CD8-positive, alpha-beta memory T cell (primary cell): ENCODE data around the gene DHRS4L2. TPM values are rescaled to one million over a fixed set of nuclear protein-coding genes. Genes with fewer than 3 reads are reported as not detected.
A peak's percentile ranks its signal among the peaks of the same experiment; 100 is the strongest.
"Not testable (repeated sequence)": the region's sequence is repeated elsewhere in the genome, so short reads cannot be mapped to it uniquely, and the experiment has no call there.

Experiments
- CTCF ChIA-PET: fragments of 350-600 bp; sonication (Branson Sonifier 250); formaldehyde crosslinking; loops from one replicate; lab custom pipeline; 2021; ENCODE audit warnings: antibody characterized with exemption; lab: Charles Lee
- POLR2A ChIA-PET: fragments of 350-600 bp; sonication (Branson Sonifier 250); formaldehyde crosslinking; loops from one replicate; lab custom pipeline; 2021; ENCODE audit warnings: antibody characterized with exemption; lab: Charles Lee
- DNase-seq, 5 donors: peaks; one replicate each; pipeline versions ENCODE4 v3.0.0 to v3.0.0-alpha.2; 2020 to 2022; ENCODE audit warnings: mixed read lengths in 1 of 5
- H3K27ac ChIP-seq: one replicate; pipeline ENCODE4 v1.7.0; 2013; ENCODE audit warnings: low read depth, mild to moderate bottlenecking, low read length, moderate library complexity
- H3K27me3 ChIP-seq: 2 replicates; pipeline ENCODE4 v1.7.0; 2013; ENCODE audit warnings: low read length, mild to moderate bottlenecking; ENCODE audit not compliant: insufficient read depth, poor library complexity, severe bottlenecking
- H3K36me3 ChIP-seq: 2 replicates; pipeline ENCODE4 v1.7.0; 2013; ENCODE audit warnings: mild to moderate bottlenecking, low read length, moderate library complexity; ENCODE audit not compliant: insufficient read depth
- H3K4me1 ChIP-seq: 2 replicates; pipeline ENCODE4 v1.7.0; 2013; ENCODE audit warnings: mild to moderate bottlenecking, low read length, moderate library complexity; ENCODE audit not compliant: insufficient read depth
- H3K4me3 ChIP-seq: 2 replicates; pipeline ENCODE4 v1.7.0; 2013; ENCODE audit warnings: mild to moderate bottlenecking, low read length
- H3K9me3 ChIP-seq: 2 replicates; pipeline ENCODE4 v1.7.0; 2013; ENCODE audit warnings: mild to moderate bottlenecking, low read length
- H3K27ac Mint-ChIP-seq, 8 donors: one replicate each; pipeline ENCODE4 v1.8.0; 2020 to 2021; ENCODE audit warnings: mixed read lengths in 8 of 8, mild to moderate bottlenecking in 6 of 8, inconsistent platforms in 3 of 8, moderate library complexity in 3 of 8
- H3K27me3 Mint-ChIP-seq, 2 donors: one replicate each; pipeline ENCODE4 v1.8.0; 2020 to 2021; ENCODE audit warnings: mixed read lengths in 2 of 2, mild to moderate bottlenecking in 1 of 2, moderate library complexity in 1 of 2
- H3K36me3 Mint-ChIP-seq, 3 donors: one replicate each; pipeline ENCODE4 v1.8.0; 2020 to 2021; ENCODE audit warnings: mixed read lengths in 3 of 3, inconsistent platforms in 1 of 3, mild to moderate bottlenecking in 1 of 3
- H3K4me1 Mint-ChIP-seq, 3 donors: one replicate each; pipeline ENCODE4 v1.8.0; 2020 to 2021; ENCODE audit warnings: mixed read lengths in 3 of 3, inconsistent platforms in 1 of 3, mild to moderate bottlenecking in 1 of 3
- H3K4me3 Mint-ChIP-seq, 7 donors: one replicate each; pipeline ENCODE4 v1.8.0; 2020 to 2021; ENCODE audit warnings: mixed read lengths in 7 of 7, mild to moderate bottlenecking in 6 of 7, moderate library complexity in 4 of 7, inconsistent platforms in 2 of 7
- H3K9me3 Mint-ChIP-seq, 5 donors: one replicate each; pipeline ENCODE4 v1.8.0; 2020 to 2022; ENCODE audit warnings: mixed read lengths in 5 of 5, mild to moderate bottlenecking in 3 of 5, moderate library complexity in 2 of 5, inconsistent platforms in 1 of 5
- polyA plus RNA-seq: library from polyadenylated mRNA; unstranded; fragments of 300-500 nt; fragmentation: Illumina TruSeq; gene quantifications from one replicate; pipeline ENCODE4 v1.2.3, GENCODE V29; 2021
- total RNA-seq, 2 experiments: library from RNA; stranded (reverse); gene quantifications; one replicate each; pipeline ENCODE4 v1.2.3, GENCODE V29; 2021

The DHRS4L2 gene
- total and polyA plus RNA-seq, 3 experiments from 2014 or later: 18.4 to 23.4 (median 21.1) TPM

- CTCF ChIA-PET: interaction anchor here (0.7 kb wide), 1 partner anchor 70 kb away, joined by 3 read pairs; no protein-coding TSS in a partner anchor
- POLR2A ChIA-PET, DNase-seq: not testable (repeated sequence)
These were observed 24.1 kb downstream of the DHRS4L2 start for GRCh38 chr14:24012726-24013273.

DNA sequence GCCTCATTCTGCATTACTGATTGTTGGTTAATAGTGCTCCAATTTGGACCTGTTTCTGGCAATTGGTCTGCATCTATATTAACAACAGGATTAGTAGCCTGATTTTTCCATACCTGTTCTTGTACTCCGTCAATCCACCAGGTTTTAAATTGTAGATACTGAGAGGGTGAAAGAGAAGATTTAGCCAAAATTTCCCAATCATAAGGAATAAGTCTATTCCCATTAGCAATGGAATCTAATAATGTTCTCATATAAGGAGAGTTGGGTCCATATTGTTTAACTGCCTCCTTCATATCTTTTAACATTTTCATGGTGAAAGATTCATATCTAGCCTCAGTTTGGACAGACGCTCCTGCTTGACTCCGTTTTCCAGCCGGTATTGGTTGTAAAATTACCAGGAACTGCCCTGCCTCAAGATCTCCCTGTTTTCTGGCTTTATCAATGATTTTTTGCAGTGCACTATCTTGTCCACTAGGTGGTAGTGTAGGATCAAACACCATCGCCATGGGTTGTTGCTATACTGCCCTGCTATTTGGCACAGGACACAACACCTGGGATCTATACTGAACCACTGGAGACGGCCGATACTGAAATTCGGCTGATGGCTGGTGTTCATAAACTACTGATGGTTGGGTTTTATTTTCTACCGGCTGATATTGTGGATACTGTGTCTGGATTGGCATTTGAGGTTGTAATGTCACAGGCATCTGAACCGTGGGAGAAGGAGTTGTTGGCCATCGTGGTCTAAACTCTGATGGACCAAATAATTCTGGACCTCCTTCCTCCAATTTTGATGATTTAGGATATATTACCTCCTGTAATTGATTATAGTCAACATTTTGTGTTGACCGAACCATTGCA lies 25.2 kb downstream of the DHRS4L2 start:
- H3K36me3 Mint-ChIP-seq: peaks cover 0 to 1% (median 0%) of the 10 kb centered on the region in 3 donors
- Histone ChIP-seq H3K4me3 (no peak overlapping the region), H3K27ac (no peak overlapping the region), H3K36me3 (no peaks in the 10 kb centered on the region), H3K4me1 (peaks cover 8% of the 10 kb centered on the region), H3K27me3 (no peaks in the 10 kb centered on the region), H3K9me3 (no peaks in the 10 kb centered on the region)
- peak in 4 of 5 donors; percentile 39 to 67 (median 58) for DNase-seq
- H3K27me3 Mint-ChIP-seq: peaks cover 2 to 5% of the 10 kb centered on the region in 2 donors
- POLR2A ChIA-PET: no interaction called here
- H3K9me3 Mint-ChIP-seq: peaks cover 0 to 4% (median 0%) of the 10 kb centered on the region in 5 donors
- H3K4me1 Mint-ChIP-seq: peaks cover 20 to 27% (median 25%) of the 10 kb centered on the region in 3 donors
- no peak overlapping the region for H3K4me3 Mint-ChIP-seq
- CTCF ChIA-PET: interaction anchor here (0.6 to 1.3 kb wide), 5 partner anchors 69 to 285 kb away, joined by 3 to 5 read pairs (median 3); partner anchors contain the start of genes DHRS1 and NOP9
- H3K27ac Mint-ChIP-seq: no peak overlapping the region

More at GRCh38 chr14:24012726-24013273, 24.1 kb downstream of the DHRS4L2 start:
- H3K27me3 Mint-ChIP-seq, H3K9me3 Mint-ChIP-seq, H3K36me3 Mint-ChIP-seq, H3K36me3 ChIP-seq, H3K27ac ChIP-seq, H3K4me3 ChIP-seq, H3K4me3 Mint-ChIP-seq, H3K27me3 ChIP-seq, H3K9me3 ChIP-seq: not testable (repeated sequence)
- H3K4me1 Mint-ChIP-seq: peaks cover 25 to 38% (median 36%) of the 10 kb centered on the region in 3 donors
- peaks cover 16% of the 10 kb centered on the region for H3K4me1 ChIP-seq
- peak overlapping the region in 2 of 8 donors; percentile 34 to 43 for H3K27ac Mint-ChIP-seq

DNA sequence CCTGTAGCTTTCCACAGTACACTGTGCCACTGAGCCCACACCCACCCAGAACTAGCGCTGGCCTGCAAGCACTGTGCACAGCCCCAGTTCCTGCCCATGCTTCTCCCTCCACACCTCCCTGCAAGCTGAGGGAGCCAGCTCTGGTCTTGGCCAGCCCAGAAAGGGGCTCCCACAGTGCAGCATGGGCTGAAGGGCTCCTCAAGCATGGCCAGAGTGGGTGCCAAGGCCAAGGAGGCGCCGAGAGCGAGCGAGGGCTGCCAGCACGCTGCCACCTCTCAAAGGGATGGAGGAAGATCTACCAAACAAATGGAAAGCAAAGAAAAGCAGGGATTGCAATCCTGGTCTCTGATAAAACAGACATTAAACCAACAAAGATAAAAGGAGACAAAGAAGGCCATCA lies 27.0 kb downstream of the DHRS4L2 start:
- H3K9me3 ChIP-seq, H3K27me3 ChIP-seq, H3K36me3 ChIP-seq, H3K4me1 ChIP-seq, H3K4me3 ChIP-seq, DNase-seq, CTCF ChIA-PET, H3K27ac ChIP-seq, H3K9me3 Mint-ChIP-seq, H3K27ac Mint-ChIP-seq, POLR2A ChIA-PET, H3K4me3 Mint-ChIP-seq, H3K4me1 Mint-ChIP-seq, H3K36me3 Mint-ChIP-seq: not testable (repeated sequence)
- peaks cover 2 to 11% of the 10 kb centered on the region in 2 donors for H3K27me3 Mint-ChIP-seq

GRCh38 chr14:24018978-24019377 lies 30.2 kb downstream of the DHRS4L2 start:
- H3K27ac Mint-ChIP-seq, H3K9me3 Mint-ChIP-seq, H3K27ac ChIP-seq, H3K36me3 Mint-ChIP-seq, H3K4me1 Mint-ChIP-seq, H3K4me1 ChIP-seq, H3K4me3 ChIP-seq, DNase-seq, POLR2A ChIA-PET, H3K36me3 ChIP-seq, H3K4me3 Mint-ChIP-seq, CTCF ChIA-PET, H3K27me3 ChIP-seq, H3K9me3 ChIP-seq: not testable (repeated sequence)
- H3K27me3 Mint-ChIP-seq: peaks cover 2 to 12% of the 10 kb centered on the region in 2 donors

DNA sequence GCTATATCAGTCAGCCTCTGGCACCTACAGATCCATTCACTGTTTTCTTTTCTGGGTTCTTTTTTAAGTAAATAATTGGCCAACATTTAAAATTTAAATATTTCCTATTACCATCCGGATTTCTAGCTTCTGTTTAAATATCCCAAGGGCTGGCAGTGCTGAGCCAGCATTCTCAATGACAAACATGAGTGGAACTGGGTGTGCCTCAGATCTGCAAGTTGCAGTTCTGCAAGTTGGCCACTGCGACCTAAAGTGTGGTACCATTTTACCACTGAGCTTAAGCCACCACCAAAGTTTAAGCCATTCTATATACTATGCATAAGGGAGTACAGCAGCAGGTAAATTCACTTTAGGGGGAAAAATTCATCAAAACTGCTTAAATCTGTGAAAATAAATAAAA lies 31.2 kb downstream of the DHRS4L2 start:
- peaks cover 2 to 12% of the 10 kb centered on the region in 2 donors for H3K27me3 Mint-ChIP-seq
- H3K36me3 ChIP-seq, H3K27me3 ChIP-seq, H3K4me3 ChIP-seq, H3K27ac Mint-ChIP-seq, H3K27ac ChIP-seq, POLR2A ChIA-PET, H3K4me1 Mint-ChIP-seq, DNase-seq, H3K4me1 ChIP-seq, H3K9me3 Mint-ChIP-seq, H3K9me3 ChIP-seq, CTCF ChIA-PET, H3K4me3 Mint-ChIP-seq: not testable (repeated sequence)
- peaks cover 0 to 14% (median 0%) of the 10 kb centered on the region in 3 donors for H3K36me3 Mint-ChIP-seq

DNA sequence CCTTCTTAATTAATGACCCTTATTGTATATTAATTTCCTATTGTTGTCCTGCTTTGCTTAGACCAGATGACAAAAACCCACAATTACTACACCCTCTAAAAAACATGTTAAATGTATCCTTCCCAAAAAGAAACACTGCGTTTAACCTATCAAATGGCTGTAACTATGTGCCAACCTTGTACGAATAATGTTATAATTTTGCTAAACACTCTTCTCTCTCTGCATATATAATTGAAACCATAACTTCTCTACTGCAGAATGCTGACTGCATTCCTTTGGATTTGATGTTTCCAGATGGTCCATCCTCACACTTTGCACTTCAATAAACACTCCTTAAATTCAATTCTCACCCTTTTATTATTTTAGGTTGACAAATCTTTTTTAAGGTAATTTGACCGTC lies 31.8 kb downstream of the DHRS4L2 start:
- peaks cover 2 to 12% of the 10 kb centered on the region in 2 donors for H3K27me3 Mint-ChIP-seq
- POLR2A ChIA-PET, CTCF ChIA-PET, H3K4me3 Mint-ChIP-seq, H3K9me3 Mint-ChIP-seq, DNase-seq, H3K4me1 Mint-ChIP-seq, H3K27ac Mint-ChIP-seq, H3K9me3 ChIP-seq, H3K4me3 ChIP-seq, H3K36me3 ChIP-seq, H3K27ac ChIP-seq, H3K27me3 ChIP-seq, H3K4me1 ChIP-seq: not testable (repeated sequence)
- peaks cover 0 to 14% (median 0%) of the 10 kb centered on the region in 3 donors for H3K36me3 Mint-ChIP-seq

DNA sequence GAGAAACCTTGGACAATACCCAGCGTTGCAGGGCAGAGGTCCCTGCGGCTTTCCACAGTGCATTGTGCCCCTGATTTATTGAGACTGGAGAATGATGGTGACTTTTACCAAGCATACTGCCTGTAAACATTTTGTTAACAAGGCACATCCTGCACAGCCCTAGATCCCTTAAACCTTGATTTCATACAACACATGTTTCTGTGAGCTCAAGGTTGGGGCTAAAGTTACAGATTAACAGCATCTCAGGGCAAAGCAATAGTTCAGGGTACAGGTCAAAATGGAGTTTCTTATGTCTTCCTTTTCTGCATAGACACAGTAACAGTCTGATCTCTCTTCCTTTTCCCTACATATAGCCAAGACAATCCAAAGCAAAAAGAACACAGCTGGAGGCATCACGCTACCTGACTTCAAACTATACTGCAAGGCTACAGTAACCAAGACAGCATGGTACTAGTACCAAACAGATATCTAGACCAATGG lies 36.2 kb downstream of the DHRS4L2 start:
- not testable (repeated sequence) for H3K4me3 Mint-ChIP-seq

DNA sequence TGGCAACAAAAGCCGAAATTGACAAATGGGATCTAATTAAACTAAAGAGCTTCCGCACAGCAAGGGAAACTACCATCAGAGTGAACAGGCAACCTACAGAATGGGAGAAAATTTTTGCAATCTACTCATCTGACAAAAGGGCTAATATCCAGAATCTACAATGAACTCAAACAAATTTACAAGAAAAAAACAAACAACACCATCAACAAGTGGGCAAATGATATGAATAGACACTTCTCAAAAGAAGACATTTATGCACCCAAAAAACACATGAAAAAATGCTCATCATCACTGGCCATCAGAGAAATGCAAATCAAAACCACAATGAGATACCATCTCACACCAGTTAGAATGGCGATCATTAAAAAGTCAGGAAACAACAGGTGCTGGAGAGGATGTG lies 41.0 kb downstream of the DHRS4L2 start:
- CTCF ChIA-PET, H3K9me3 ChIP-seq, DNase-seq, H3K36me3 ChIP-seq, H3K4me1 ChIP-seq, H3K27ac Mint-ChIP-seq, H3K4me1 Mint-ChIP-seq, H3K27ac ChIP-seq, H3K27me3 ChIP-seq, H3K4me3 Mint-ChIP-seq, H3K4me3 ChIP-seq, H3K36me3 Mint-ChIP-seq, POLR2A ChIA-PET, H3K27me3 Mint-ChIP-seq: not testable (repeated sequence)
- peaks cover 0 to 23% (median 13%) of the 10 kb centered on the region in 5 donors for H3K9me3 Mint-ChIP-seq

More for the DNA sequence above, 36.2 kb downstream of the DHRS4L2 start:
- H3K9me3 ChIP-seq, CTCF ChIA-PET, H3K4me1 ChIP-seq, H3K36me3 ChIP-seq, H3K4me1 Mint-ChIP-seq, H3K27ac Mint-ChIP-seq, DNase-seq, H3K27me3 ChIP-seq, H3K27ac ChIP-seq, H3K4me3 ChIP-seq, H3K9me3 Mint-ChIP-seq, POLR2A ChIA-PET: not testable (repeated sequence)
- Mint-ChIP-seq H3K27me3 (peaks cover 0 to 13% of the 10 kb centered on the region in 2 donors), H3K36me3 (peaks cover 0 to 11% (median 0%) of the 10 kb centered on the region in 3 donors)
